Measurements from ENCODE around the gene CDH4.
"Not testable (repeated sequence)": the region's sequence is repeated elsewhere in the genome, so short reads cannot be mapped to it uniquely, and the experiment has no call there.

Gene CDH4

DNA sequence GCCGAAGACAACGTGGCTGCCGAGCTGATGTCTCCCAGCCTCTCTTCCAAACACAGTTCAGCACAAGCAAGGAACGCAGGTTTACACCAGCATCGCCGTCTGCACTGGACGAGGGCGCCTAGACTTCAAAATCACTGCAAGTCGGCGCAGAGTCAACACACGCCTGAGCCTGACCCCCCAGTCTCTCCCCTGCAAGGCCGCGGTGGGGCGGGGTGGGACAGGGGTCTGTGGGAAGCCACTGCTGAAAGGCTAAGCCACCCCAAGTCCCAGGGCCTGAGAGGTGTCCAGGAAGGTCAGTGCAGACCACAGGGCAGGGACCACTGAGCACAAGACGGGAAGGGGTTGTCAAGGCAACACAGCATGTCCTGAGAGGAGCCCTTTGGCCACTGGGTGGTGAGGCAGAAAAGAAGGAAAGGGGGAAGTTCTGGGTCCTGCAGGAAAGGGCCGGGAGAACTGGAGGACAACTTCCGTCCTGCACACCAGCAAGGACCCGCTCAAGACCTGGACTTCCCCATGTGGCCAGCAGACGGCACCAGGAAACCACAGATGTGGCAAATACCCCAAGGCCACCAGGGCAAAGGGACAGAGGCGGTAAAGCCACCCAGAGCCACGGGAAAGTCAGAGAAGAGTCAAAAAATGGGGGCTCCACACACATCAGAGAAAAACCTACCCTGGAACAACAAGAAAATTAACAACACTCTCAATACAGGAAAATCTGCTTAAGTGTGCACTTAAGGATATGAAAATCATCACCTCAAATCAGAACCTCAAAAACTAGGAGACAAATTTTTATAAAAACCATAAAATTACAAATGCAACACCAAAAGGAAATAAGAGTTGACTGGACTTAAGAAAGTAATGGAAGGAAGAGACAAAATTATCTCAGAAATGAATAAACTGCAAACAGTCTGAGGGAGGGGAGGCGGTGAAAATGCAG lies 728.9 kb downstream of the CDH4 start:
- DNase-seq (ENCODE audit: low spot score), result no peak

DNA sequence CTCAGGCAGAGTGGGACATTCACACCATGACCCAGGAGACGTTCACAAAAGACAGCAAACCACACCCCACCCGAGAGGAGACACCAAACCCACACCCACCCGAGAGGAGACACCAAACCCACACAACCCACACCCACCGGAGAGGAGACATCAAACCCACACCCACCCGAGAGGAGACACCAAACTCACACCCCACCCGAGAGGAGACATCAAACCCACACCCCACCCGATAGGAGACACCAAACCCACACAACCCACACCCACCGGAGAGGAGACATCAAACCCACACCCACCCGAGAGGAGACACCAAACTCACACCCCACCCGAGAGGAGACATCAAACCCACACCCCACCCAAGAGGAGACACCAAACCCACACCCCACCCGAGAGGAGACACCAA lies 729.6 kb downstream of the CDH4 start:
- DNase-seq (ENCODE audit: low spot score), result not testable (repeated sequence)

DNA sequence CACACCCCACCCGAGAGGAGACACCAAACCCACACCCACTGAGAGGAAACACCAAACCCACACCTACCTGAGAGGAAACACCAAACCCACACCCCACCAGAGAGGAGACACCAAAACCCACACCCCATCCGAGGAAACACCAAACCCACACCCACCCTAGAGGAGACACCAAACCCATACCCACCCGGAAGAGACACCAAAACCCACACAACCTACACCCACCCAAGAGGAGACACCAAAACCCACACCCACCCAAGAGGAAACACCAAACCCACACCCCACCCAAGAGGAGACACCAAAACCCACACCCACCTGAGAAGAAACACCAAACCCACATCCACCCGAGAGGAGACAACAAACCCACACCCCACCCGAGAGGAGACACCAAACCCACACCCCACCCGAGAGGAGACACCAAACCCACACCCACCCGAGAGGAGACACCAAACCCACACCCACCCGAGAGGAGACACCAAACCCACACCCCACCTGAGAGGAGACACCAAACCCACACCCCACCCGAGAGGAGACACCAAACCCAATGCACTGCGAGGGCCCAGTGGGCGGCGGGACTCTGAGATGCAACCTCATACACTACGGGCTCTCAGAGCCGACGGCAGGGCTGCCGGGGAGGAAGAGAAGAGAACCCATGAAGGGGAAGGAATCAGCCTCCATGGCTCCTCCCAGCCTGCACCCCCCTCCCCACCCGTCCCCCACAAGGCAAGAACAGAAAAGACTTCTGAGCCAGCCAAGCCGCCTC lies 730.3 kb downstream of the CDH4 start:
- DNase-seq (ENCODE audit: low spot score), result no peak

DNA sequence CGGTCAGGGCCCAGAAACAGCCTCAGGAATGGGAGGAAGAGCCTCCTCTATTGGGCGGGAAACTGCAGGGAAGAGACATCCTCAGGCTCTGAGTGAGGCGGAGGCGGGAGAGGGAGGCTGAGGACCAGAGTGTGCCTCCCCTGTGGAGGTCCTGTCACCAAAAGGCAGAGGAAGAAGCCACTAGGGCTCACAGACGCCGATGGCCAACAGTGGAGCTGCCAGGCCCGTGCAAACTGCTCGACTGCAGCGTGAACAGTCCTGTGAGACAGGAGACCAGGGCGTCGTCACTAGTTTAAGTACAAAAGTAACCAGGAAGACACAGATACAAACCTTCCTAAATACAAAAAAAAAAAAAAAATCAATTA lies 730.9 kb downstream of the CDH4 start:
- DNase-seq (ENCODE audit: low spot score), result no peak

DNA sequence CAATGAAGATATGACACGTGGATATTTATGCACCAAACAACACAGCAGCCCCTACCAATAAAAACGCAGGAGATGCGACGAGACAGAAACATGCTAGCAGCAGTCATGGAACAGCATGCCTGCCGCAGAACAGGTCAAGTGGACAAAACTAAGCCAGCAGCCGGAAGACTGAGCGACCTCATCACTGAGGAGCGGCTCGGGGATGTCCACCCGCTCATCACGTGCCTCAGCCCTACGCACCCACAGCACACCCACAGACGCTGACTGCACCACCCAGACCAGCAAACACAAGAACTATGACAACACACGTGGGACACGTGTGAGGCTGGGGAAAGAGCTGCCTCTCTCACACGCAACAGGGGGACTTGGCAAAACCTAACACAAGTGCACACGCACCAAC lies 731.9 kb downstream of the CDH4 start:
- no peak for DNase-seq (ENCODE audit: low spot score)

DNA sequence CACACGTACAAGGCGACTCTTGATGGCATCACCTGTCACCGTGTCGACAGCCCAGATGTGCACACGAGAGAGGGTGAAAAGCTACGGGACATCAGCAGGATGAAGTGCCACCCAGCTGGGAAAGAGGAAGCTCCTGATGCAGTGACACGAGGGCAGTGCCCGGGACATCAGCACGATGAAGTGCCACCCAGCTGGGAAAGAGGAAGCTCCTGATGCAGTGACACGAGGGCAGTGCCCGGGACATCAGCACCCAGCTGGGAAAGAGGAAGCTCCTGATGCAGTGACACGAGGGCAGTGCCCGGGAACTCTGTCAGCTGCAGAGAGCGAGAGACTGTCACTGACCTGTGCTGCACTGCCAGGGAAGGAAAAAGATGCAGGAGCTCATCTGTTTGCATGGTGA lies 732.4 kb downstream of the CDH4 start:
- not testable (repeated sequence) for DNase-seq (ENCODE audit: low spot score)

DNA sequence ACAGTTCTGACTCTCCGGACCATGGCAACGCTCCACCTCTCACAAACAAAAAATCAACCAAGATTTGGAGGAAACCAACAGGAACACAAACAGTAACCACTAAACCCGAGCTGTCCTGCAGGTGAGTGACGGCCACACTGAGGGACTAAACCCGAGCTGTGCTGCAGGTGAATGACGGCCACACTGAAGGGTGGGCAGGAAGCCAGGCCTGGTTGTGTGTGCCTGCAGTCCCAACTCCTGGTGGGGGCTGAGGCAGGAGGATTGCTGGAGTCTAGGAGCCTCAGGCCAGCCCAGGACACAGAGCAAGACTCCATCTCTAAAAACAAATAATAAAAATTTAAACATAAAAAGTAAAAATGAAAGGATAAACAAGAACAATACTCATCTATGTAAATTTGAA lies 733.0 kb downstream of the CDH4 start:
- DNase-seq (ENCODE audit: low spot score), result no peak

DNA sequence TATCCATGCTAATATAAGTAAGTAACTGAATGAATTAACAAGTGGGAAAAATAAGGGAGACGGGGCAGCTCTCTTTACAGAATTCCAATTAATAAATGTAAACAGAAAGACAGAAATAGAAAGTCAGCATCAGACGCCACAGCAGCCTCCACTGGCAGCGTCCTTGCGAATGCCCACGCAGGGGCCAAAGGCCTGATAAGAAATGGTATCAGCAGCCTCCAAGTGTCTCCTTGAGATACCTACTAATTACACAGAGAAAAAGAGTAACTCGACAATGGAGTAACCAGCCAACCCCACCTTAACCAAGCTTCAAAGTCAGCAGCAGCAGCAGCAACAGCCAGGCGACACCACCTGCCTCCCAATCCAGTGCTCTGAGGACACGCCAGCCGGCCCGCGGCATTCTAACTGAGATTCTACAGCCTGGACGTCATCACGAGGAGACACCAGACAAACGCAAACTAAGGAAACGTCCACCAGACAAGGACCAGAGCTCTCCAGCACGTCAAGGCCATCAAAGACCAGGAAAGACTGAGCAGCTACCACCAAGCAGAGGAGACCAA lies 734.8 kb downstream of the CDH4 start:
- no peak for DNase-seq (ENCODE audit: low spot score)

DNA sequence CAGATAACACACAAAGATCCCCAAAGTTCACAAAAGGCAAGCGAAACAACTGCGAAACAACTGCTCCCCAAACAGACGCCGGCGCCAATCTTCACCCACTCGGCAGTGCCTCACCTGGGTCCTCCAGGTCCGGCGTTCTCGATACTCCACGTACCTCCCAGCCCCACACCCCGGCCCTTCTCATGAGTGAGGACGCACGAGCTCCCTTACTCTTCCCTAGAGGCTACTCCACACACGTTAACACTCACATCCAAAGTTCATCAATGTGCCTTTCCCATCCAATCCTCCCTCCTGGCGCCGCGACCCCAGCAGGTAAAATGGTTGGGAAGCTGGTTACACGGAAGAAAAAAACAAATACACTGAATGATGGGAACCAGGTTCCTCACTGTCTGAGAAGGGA lies 736.6 kb downstream of the CDH4 start:
- no peak for DNase-seq (ENCODE audit: low spot score)

DNA sequence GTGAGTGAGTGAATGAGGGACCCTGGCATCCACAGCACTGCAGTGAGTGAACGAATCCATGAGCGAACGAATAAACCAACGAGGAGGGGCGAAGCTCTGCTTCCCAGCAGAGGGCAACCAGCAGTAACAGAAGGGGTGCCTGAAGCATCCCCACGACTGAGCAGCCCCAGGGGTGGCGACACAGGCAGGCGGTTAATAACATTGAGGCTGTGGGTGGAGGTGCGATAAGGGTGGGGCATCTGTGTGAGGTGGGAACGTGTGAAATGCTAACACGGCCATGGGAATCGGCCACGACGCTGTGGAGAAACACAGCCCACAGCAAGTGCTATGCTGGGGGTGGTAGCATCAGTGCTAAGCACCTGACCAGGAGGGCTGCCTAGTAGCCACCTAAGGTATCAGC lies 737.7 kb downstream of the CDH4 start:
- no peak for DNase-seq (ENCODE audit: low spot score)
